Astrocyte of the spinal cord (primary cell): ENCODE data around the gene GALNT14.

ENCODE experiments used
- DNase-seq: peaks from one replicate; pipeline ENCODE4 v3.0.0; 2011; ENCODE audit warnings: low read depth, low spot score
- H3K4me3 ChIP-seq: 2 replicates; pipeline ENCODE4 v1.5.1; 2011; ENCODE audit warnings: low read depth, mild to moderate bottlenecking, low read length, moderate library complexity
- in situ Hi-C: cut with HindIII; loops from 2 replicates; pipeline ENCODE4 v1.10.0; 2017; ENCODE audit warnings: low sequenced_read_pairs
- TF ChIP-seq, protein P1 (sequence below): IDR thresholded peaks from 2 replicates; pipeline ENCODE4 v1.5.1; 2012; ENCODE audit warnings: low read depth, mild to moderate bottlenecking, low read length, inconsistent platforms

The GALNT14 gene

DNA sequence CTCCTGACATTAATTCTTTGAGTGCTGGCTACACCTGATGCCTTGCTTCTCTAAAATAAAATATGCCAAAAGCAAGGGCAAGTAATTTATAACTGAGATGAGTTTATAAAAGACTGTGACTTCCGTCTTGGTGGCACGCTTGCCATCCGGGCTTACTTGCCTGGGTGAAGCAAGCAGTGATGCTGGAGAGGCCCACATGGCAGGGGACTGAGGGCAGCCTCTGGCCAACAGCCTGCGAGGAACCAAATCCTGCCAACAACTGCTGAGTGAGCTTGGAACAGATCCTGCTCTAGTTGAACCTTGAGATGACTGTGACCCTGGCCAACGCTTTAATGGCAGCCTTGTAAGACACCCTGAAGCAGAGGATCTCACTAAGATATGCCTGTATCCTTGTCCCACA is 234.9 kb downstream of the GALNT14 start:
- H3K4me3 ChIP-seq: no peak overlapping the region
- DNase-seq: no peak
- TF ChIP-seq, protein P1, sequence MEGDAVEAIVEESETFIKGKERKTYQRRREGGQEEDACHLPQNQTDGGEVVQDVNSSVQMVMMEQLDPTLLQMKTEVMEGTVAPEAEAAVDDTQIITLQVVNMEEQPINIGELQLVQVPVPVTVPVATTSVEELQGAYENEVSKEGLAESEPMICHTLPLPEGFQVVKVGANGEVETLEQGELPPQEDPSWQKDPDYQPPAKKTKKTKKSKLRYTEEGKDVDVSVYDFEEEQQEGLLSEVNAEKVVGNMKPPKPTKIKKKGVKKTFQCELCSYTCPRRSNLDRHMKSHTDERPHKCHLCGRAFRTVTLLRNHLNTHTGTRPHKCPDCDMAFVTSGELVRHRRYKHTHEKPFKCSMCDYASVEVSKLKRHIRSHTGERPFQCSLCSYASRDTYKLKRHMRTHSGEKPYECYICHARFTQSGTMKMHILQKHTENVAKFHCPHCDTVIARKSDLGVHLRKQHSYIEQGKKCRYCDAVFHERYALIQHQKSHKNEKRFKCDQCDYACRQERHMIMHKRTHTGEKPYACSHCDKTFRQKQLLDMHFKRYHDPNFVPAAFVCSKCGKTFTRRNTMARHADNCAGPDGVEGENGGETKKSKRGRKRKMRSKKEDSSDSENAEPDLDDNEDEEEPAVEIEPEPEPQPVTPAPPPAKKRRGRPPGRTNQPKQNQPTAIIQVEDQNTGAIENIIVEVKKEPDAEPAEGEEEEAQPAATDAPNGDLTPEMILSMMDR: no peak
- in situ Hi-C loops: no loop called here

DNA sequence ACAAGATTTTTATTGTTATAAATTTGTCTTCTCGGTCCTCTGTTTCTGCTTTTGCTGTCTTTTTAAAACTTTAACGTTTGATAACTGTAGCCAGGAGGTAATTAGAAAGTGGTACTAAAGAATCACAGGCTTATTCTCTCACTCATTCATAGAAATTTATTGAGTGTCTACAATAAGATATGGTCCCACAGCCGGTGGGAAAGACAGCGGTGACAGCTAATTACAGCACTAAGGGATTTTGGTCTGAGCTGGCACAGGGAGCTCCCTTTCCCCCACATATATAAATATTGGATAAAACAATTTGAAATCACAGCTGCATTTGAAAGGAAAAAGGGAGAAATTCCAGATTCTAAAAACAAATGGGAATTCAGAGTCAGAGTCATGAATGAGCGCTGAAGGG is 237.9 kb downstream of the GALNT14 start:
- in situ Hi-C loops: no loop called here
- TF ChIP-seq, protein P1: no peak
- H3K4me3 ChIP-seq: no peak overlapping the region
- DNase-seq: no peak

DNA sequence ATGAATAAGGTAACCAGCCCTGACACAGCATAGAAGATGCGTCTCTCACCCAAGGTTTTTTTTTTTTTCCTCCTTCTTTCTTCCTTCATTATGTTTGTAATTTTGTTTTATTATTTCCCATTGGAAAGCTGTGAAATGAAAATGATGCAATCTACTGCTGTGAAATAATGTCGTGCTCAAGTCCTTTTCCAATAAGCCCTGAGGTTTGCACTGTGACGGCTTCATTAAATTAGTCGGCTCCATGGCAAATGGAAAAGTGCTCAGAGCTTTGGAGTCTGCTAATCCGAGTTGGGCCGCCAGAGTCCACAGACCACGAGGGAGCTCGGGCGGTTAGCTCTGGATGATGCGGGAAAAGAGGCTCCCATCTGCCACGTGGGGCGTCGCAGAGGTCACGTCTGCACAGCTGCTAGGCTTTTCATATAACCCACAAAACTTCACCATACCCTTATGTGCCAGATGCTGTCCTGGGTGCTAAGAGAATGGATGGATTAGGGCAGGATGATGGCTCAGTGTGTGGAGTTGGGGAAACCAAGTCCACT is 238.7 kb downstream of the GALNT14 start:
- TF ChIP-seq, protein P1: no peak
- in situ Hi-C loops: no loop called here
- no peak for DNase-seq
- no peak overlapping the region for H3K4me3 ChIP-seq

DNA sequence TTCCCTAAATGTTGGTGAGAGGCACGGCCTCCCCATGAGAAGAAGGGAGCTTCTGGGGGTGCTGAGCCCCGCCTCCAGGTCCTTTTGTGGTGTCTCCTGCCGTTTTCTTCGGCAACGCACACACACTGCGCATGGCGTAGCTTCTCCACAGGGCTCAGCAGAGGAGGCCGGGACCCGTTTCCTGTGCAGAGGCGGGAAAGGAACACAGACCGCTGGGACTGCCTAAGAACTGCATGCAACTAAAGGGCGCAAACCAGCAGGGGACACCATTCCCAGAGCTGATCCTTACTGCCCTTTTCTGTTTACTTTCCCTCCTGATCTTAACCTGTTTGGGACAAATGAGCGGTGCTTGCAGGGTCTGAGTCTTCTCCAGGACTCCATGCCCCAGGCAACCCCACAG is 240.7 kb downstream of the GALNT14 start:
- TF ChIP-seq, protein P1: no peak
- H3K4me3 ChIP-seq: no peak overlapping the region
- no peak for DNase-seq
- in situ Hi-C loops: no loop called here

DNA sequence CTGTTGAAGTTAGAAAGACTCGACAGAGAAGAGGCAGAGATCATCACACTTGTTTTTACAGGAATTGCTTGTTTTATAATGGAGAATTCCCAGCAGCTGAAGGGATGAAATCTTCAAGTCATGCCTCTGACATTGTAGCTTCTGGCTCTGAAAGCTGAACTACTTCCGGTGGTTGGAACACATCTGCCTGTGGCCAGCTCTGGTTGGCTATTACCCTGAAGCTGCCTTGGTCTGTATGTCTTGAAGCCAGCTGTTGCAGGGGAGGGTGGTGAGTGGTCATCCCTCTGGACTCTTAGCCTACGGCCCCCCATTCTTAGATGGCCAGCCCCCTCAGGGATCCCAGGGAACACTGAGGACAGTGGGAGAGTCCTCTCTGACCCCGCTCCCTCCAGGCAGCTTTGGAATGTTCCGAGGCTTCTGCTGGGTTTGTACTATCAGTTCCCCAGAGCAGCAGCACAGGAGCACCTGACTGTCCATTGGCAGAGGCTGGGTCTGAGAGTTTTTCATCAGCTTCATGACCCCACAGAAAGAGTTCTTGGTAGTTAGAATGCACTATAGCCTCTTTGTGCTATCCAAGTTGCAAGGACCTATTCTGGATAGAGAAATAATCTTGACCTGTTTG is 243.6 kb downstream of the GALNT14 start:
- in situ Hi-C loops: no loop called here
- TF ChIP-seq, protein P1: no peak
- H3K4me3 ChIP-seq: no peak overlapping the region
- DNase-seq: no peak

DNA sequence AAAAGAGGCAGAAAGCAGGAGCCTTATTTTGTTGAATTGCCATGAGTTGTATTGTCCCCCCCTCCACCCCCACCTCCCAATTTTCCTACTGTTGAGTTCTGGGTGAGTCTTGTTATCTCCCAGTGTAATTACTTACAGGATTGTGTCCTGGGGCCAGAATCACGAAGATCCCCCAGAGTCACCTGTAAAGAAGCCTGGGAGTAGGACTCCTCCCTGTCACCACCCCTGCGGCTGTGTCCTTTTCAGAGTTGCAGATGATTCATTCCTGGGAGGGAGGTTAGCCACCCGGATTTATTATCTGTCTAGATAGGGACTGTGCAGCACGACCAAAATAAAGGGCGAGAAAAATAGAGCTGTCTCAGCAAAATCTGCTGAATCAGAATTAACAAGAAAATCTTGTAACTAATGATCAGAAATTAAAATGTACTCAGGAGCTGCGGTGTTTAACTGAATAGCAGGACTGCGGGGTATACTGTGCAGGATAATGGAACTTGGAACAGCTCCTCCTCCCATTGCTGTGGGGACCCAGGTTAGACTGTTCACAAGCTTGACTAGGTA is 249.3 kb downstream of the GALNT14 start:
- H3K4me3 ChIP-seq: no peak overlapping the region
- in situ Hi-C loops: no loop called here
- TF ChIP-seq, protein P1: no peak
- DNase-seq: no peak
